Measurements from ENCODE around the gene SYVN1.

GRCh38 chr11:65095427-65095826 lies 38.9 kb downstream of the SYVN1 start:
- TF ChIP-seq CTCF (IDR thresholded peaks at IDR 0.05; ENCODE audit: low read length) = no peak
- no peak for TF ChIP-seq EZH2 (IDR thresholded peaks at IDR 0.05; ENCODE audit: borderline replicate concordance, low read length)

Measured in OCI-LY1 (cell line).